GM12878 (cell line): Measurements from ENCODE around the gene CREG2. TPM values are rescaled to one million over a fixed set of nuclear protein-coding genes. Genes with fewer than 3 reads are reported as not detected.
A peak's percentile ranks its signal among the peaks of the same experiment; 100 is the strongest.

Source experiments
- ATAC-seq: fragments of 200-7000 bp; cut with Tn5 transposase; 3 replicates; pipeline ENCODE4 v1.9.1; 2020; ENCODE audit warnings: mild to moderate bottlenecking, moderate library complexity
- BruUV-seq: library from RNA; stranded (reverse); fragments of 400-500 nt; replicated peaks from 2 replicates; lab custom pipeline; 2021; lab: Mats Ljungman, UMichigan
- CTCF ChIA-PET: fragments of 300-600 bp; sonication (Branson Sonifier 250); formaldehyde crosslinking; extraction: SDS; loops from one replicate; lab custom pipeline; 2021; ENCODE audit warnings: inconsistent platforms; lab: Yijun Ruan, JAX
- POLR2A ChIA-PET: fragments of 350-600 bp; formaldehyde crosslinking; extraction: SDS; loops from one replicate; lab custom pipeline; 2021; ENCODE audit warnings: inconsistent platforms; lab: Charles Lee
- RAD21 ChIA-PET: fragments of 300-600 bp; sonication (Branson Sonifier 250); formaldehyde crosslinking; loops from one replicate; lab custom pipeline; 2023; ENCODE audit warnings: antibody characterized with exemption; ENCODE audit not compliant: unreplicated experiment; lab: Charles Lee
- SMC1A ChIA-PET: fragments of 300-600 bp; sonication (Branson Sonifier 250); formaldehyde crosslinking; loops from one replicate; lab custom pipeline; 2023; ENCODE audit not compliant: unreplicated experiment, uncharacterized antibody; lab: Charles Lee
- DNase-seq: peaks from one replicate; pipeline ENCODE4 v3.0.0-alpha.2; 2011; ENCODE audit warnings: low read depth, low spot score
- FAIRE-seq: peaks from 3 replicates; lab custom pipeline; 2011; peaks lifted over from hg19 to GRCh38; lab: Jason Lieb, UNC
- H2AFZ ChIP-seq: 2 replicates; pipeline ENCODE4 v1.6.0; 2011; ENCODE audit warnings: low read depth, low read length, control low read depth; ENCODE audit not compliant: control insufficient read depth
- H3K27ac ChIP-seq: 2 replicates; pipeline ENCODE4 v1.5.1; 2011; ENCODE audit warnings: control low read depth; ENCODE audit not compliant: control insufficient read depth, insufficient read depth
- H3K27me3 ChIP-seq, 2 experiments: replicated peaks in 1 of 2; 2 replicates each; pipeline versions ENCODE4 v1.6.0 to v1.6.1; 2011; ENCODE audit warnings: low read length in 1 of 2; ENCODE audit not compliant: control insufficient read depth in 2 of 2, insufficient read depth in 2 of 2
- H3K36me3 ChIP-seq, 2 experiments: 2 replicates each; pipeline ENCODE4 v1.5.1; 2011; ENCODE audit warnings: low read length in 1 of 2; ENCODE audit not compliant: control insufficient read depth in 2 of 2, insufficient read depth in 2 of 2
- H3K4me1 ChIP-seq: 2 replicates; pipeline ENCODE4 v1.6.1; 2011; ENCODE audit warnings: mild to moderate bottlenecking, low read length, moderate library complexity, mixed read lengths; ENCODE audit not compliant: control insufficient read depth, insufficient read depth
- H3K4me2 ChIP-seq: 2 replicates; pipeline ENCODE4 v1.6.0; 2011; ENCODE audit warnings: control low read depth; ENCODE audit not compliant: control insufficient read depth, insufficient read depth
- H3K4me3 ChIP-seq: fragments of 200-600 bp; sonication (generic); 2 replicates; pipeline ENCODE4 v1.5.1; 2016
- H3K79me2 ChIP-seq: 2 replicates; pipeline ENCODE4 v1.6.0; 2011; ENCODE audit warnings: low read length; ENCODE audit not compliant: control insufficient read depth, insufficient read depth
- H3K9ac ChIP-seq: 2 replicates; pipeline ENCODE4 v1.8.0; 2011; ENCODE audit warnings: low read length, control low read depth, mixed read lengths; ENCODE audit not compliant: control insufficient read depth, insufficient read depth
- H3K9me3 ChIP-seq: replicated peaks from 3 replicates; pipeline ENCODE4 v1.5.1; 2011; ENCODE audit warnings: mild to moderate bottlenecking, low read length; ENCODE audit not compliant: control insufficient read depth, insufficient read depth
- H4K20me1 ChIP-seq: 2 replicates; pipeline ENCODE4 v1.6.0; 2011; ENCODE audit not compliant: control insufficient read depth, insufficient read depth
- ATF7 ChIP-seq: fragments of 450-650 bp; IDR thresholded peaks from 2 replicates; pipeline ENCODE4 v1.6.1; 2016; ENCODE audit warnings: low read depth, mild to moderate bottlenecking
- BMI1 ChIP-seq: fragments of 450-650 bp; IDR thresholded peaks from 2 replicates; pipeline ENCODE4 v1.6.1; 2016; ENCODE audit warnings: mild to moderate bottlenecking, moderate library complexity, borderline replicate concordance
- CBX3 ChIP-seq: fragments of 200-600 bp; sonication (generic); IDR thresholded peaks from 2 replicates; pipeline ENCODE4 v1.6.1; 2016; ENCODE audit warnings: low read depth, borderline replicate concordance
- CEBPB ChIP-seq, 2 experiments: fragments of 150-350 bp in 1 of 2; IDR thresholded peaks; 2 replicates each; pipeline ENCODE4 v1.6.1; 2012 to 2014; ENCODE audit warnings: low read depth in 2 of 2, low read length in 2 of 2, borderline replicate concordance in 1 of 2, inconsistent platforms in 1 of 2
- CHD1 ChIP-seq: IDR thresholded peaks from 2 replicates; pipeline ENCODE4 v1.6.1; 2012; ENCODE audit warnings: low read depth, low read length, improper control_type of control experiment
- EED ChIP-seq: sonication (generic); IDR thresholded peaks from 2 replicates; pipeline ENCODE4 v1.6.1; 2016; ENCODE audit warnings: antibody characterized with exemption, low read depth
- ESRRA ChIP-seq: IDR thresholded peaks from 2 replicates; pipeline ENCODE4 v1.6.1; 2012; ENCODE audit warnings: mild to moderate bottlenecking, low read length, improper control_type of control experiment
- HSF1 ChIP-seq: fragments of 150-350 bp; IDR thresholded peaks from 2 replicates; pipeline ENCODE4 v1.6.1; 2014; ENCODE audit warnings: mild to moderate bottlenecking, low read depth, low read length
- IRF3 ChIP-seq: fragments of 450-650 bp; IDR thresholded peaks from 2 replicates; pipeline ENCODE4 v1.6.1; 2014; ENCODE audit warnings: mild to moderate bottlenecking
- MAX ChIP-seq: IDR thresholded peaks from 2 replicates; pipeline ENCODE4 v1.6.1; 2012; ENCODE audit warnings: low read depth, low read length, improper control_type of control experiment
- NFYA ChIP-seq: IDR thresholded peaks from 2 replicates; pipeline ENCODE4 v1.6.1; 2011; ENCODE audit warnings: low read depth, mild to moderate bottlenecking, low read length, improper control_type of control experiment, borderline replicate concordance
- NFYB ChIP-seq: IDR thresholded peaks from 2 replicates; pipeline ENCODE4 v1.6.1; 2011; ENCODE audit warnings: low read depth, mild to moderate bottlenecking, low read length, improper control_type of control experiment, moderate library complexity; ENCODE audit not compliant: insufficient read depth
- RAD51 ChIP-seq: fragments of 450-650 bp; IDR thresholded peaks from 2 replicates; pipeline ENCODE4 v1.6.1; 2016; ENCODE audit warnings: moderate library complexity, mild to moderate bottlenecking, inconsistent platforms
- RUNX3 ChIP-seq: IDR thresholded peaks from 2 replicates; pipeline ENCODE4 v1.6.1; 2012; ENCODE audit warnings: low read length, inconsistent platforms
- SMC3 ChIP-seq: IDR thresholded peaks from 2 replicates; pipeline ENCODE4 v1.6.1; 2011; ENCODE audit warnings: low read length, improper control_type of control experiment, borderline replicate concordance
- YY1 ChIP-seq: IDR thresholded peaks from 2 replicates; pipeline ENCODE4 v1.6.1; 2011; ENCODE audit warnings: low read depth, mild to moderate bottlenecking, low read length
- ZBED1 ChIP-seq: IDR thresholded peaks from 2 replicates; pipeline ENCODE4 v1.6.1; 2016; ENCODE audit warnings: borderline replicate concordance
- ZNF592 ChIP-seq: fragments of 450-650 bp; IDR thresholded peaks from 2 replicates; pipeline ENCODE4 v1.6.1; 2017; ENCODE audit warnings: mild to moderate bottlenecking, moderate library complexity
- ZSCAN29 ChIP-seq: fragments of 450-650 bp; IDR thresholded peaks from 2 replicates; pipeline ENCODE4 v1.6.1; 2017; ENCODE audit warnings: mild to moderate bottlenecking, moderate library complexity
- WGBS: methylation state at CpG from one replicate; pipeline ENCODE4 v1.1.6; 2016; ENCODE audit warnings: low lambda C conversion rate; ENCODE audit not compliant: insufficient replicate concordance, insufficient coverage; ENCODE audit errors: missing lambda C conversion rate; 5-methylcytosine and 5-hydroxymethylcytosine counted together
- in situ Hi-C: fragments of 300-500 bp; cut with MboI; formaldehyde crosslinking; loops from 9 replicates; pipeline ENCODE4 v1.14.3; 2018; ENCODE audit warnings: mixed read lengths
- intact Hi-C: fragments of 100-400 bp; cut with micrococcal nuclease; formaldehyde crosslinking; loops from one replicate; pipeline ENCODE4 v1.14.2; 2022; ENCODE audit not compliant: unreplicated experiment
- polyA plus RNA-seq, 11 experiments: library from polyadenylated mRNA; depleted of rRNA in 4 of 11; unstranded in 6 of 11; stranded (reverse) in 5 of 11; fragments of >200 nt; fragmentation: Nextera tagmentation in 4 of 11; fragmentation: Illumina TruSeq in 1 of 11; extraction: Ambion mirVana in 4 of 11; extraction: Trizol in 1 of 11; gene quantifications; 1 replicate in 1 of 11; 2 replicates in 10 of 11; pipeline versions ENCODE4 v1.2.1 to v1.2.3, GENCODE V29; 2011 to 2016; ENCODE audit warnings: inconsistent platforms in 2 of 11, missing spikeins in 2 of 11, low read depth in 1 of 11
- total RNA-seq, 4 experiments: library from RNA; depleted of rRNA in 3 of 4; stranded (reverse); fragments of >200 nt in 3 of 4; fragmentation: Illumina TruSeq in 1 of 4; extraction: Trizol in 1 of 4; gene quantifications; 2 replicates each; pipeline versions ENCODE4 v1.2.1 to v1.2.3, GENCODE V29; 2013 to 2021

Gene CREG2
- total and polyA plus RNA-seq, 10 of the 15 experiments (the other 5 are each of a cell fraction or from before 2014, with no cell fraction given), result not detected

GRCh38 chr2:101305492-101306078 lies 81.7 kb downstream of the CREG2 start:
- Histone ChIP-seq H4K20me1 (no peaks in the 10 kb centered on the region), H3K27ac (no peak overlapping the region), H3K27me3 (no peaks in the 10 kb centered on the region), H2AFZ (no peak overlapping the region), H3K4me2 (peak overlapping the region; percentile 87), H3K9ac (no peak overlapping the region), H3K9me3 (no peaks in the 10 kb centered on the region), H3K36me3 (no peaks in the 10 kb centered on the region), H3K79me2 (peaks cover 18% of the 10 kb centered on the region), H3K4me3 (peak overlapping the region; percentile 70), H3K4me1 (peaks cover 25% of the 10 kb centered on the region)
- ChIA-PET POLR2A (interaction anchor here (0.9 to 1.5 kb wide), 4 partner anchors 12 to 297 kb away, joined by 3 to 8 read pairs (median 4); partner anchors contain the start of gene CNOT11), CTCF (interaction anchor here (0.9 kb wide), 1 partner anchor 65 kb away, joined by 3 read pairs; no protein-coding TSS in a partner anchor), RAD21 (no interaction called here), SMC1A (interaction anchor here (0.7 to 2.0 kb wide), 3 partner anchors 12 to 52 kb away, joined by 3 to 7 read pairs (median 6); partner anchors contain the start of gene CNOT11)
- 99% methylated on average over 7 of the region's 7 CpGs for WGBS
- no TSS peak for BruUV-seq
- ATAC-seq (no peak), DNase-seq (no peak), FAIRE-seq (no peak)
- in situ Hi-C loops, result no loop called here
- intact Hi-C loops, result loop anchor here (5.0 kb wide), 1 partner anchor 33 kb away; no protein-coding TSS in a partner anchor
- TF ChIP-seq RAD51 (no peak), ZBED1 (no peak), BMI1 (no peak), ATF7 (no peak), EED (no peak), CHD1 (no peak), SMC3 (no peak), CBX3 (no peak), CEBPB (IDR thresholded peaks at IDR 0.05; ENCODE audit: borderline replicate concordance in 1 of 2, low read depth in 2 of 2, low read length in 2 of 2) (no peak), IRF3 (no peak), ZNF592 (no peak), NFYA (no peak), MAX (no peak), YY1 (no peak), NFYB (no peak), ESRRA (no peak), ZSCAN29 (no peak), RUNX3 (no peak), HSF1 (no peak)
